Dedifferentiated amniotic fluid mesenchymal stem cell (primary cell): ENCODE results near the gene SHISA6.

Experiments used
- DNase-seq: peaks from one replicate; pipeline ENCODE4 v3.0.0-alpha.2; 2016; ENCODE audit errors: extremely low spot score

SHISA6 gene

GRCh38 chr17:11598274-11599221, 357.5 kb downstream of the SHISA6 start, which contains the start of gene DNAH9:
DNAH9 (plus strand) TSS chr17:11598470; CDS start chr17:11598499, 29 bp downstream.
- DNase-seq, result no peak

GRCh38 chr17:11601661-11602060, 360.6 kb downstream of the SHISA6 start:
- no peak for DNase-seq

- no peak for DNase-seq
Observed at GRCh38 chr17:11608396-11608795, 367.4 kb downstream of the SHISA6 start.

GRCh38 chr17:11610999-11611566, 370.1 kb downstream of the SHISA6 start:
- no peak for DNase-seq

GRCh38 chr17:11612956-11613355, 371.9 kb downstream of the SHISA6 start:
- DNase-seq, result no peak
